PC-9 (cell line): ENCODE measurements around the gene SIRT2. TPM values are rescaled to one million over a fixed set of nuclear protein-coding genes. Genes with fewer than 3 reads are reported as not detected.

Experiments used
- BruUV-seq: library from RNA; stranded (reverse); fragments of 400-500 nt; replicated peaks from 2 replicates; lab custom pipeline; 2021; lab: Mats Ljungman, UMichigan
- CTCF ChIA-PET: fragments of 300-600 bp; sonication (Branson Sonifier 250); formaldehyde crosslinking; loops from one replicate; lab custom pipeline; 2022; ENCODE audit warnings: antibody characterized with exemption; lab: Charles Lee
- POLR2A ChIA-PET: fragments of 300-600 bp; sonication (Branson Sonifier 250); formaldehyde crosslinking; loops from one replicate; lab custom pipeline; 2022; ENCODE audit warnings: antibody characterized with exemption; ENCODE audit not compliant: unreplicated experiment; lab: Charles Lee
- DNase-seq, 2 experiments: peaks; one replicate each; pipeline versions ENCODE4 v3.0.0 to v3.0.0-alpha.2; 2015 to 2022; ENCODE audit warnings: mixed read lengths in 1 of 2
- H2AFZ ChIP-seq: fragments of 200-600 bp; sonication (generic); 2 replicates; pipeline ENCODE4 v1.8.1; 2017; ENCODE audit warnings: antibody characterized with exemption
- H3F3A ChIP-seq: fragments of 200-600 bp; sonication (generic); 2 replicates; pipeline ENCODE4 v1.8.1; 2017; ENCODE audit warnings: antibody characterized with exemption, mild to moderate bottlenecking, low read depth; ENCODE audit not compliant: insufficient read depth
- H3K27ac ChIP-seq: fragments of 200-600 bp; sonication (generic); 2 replicates; pipeline ENCODE4 v1.6.1; 2016; ENCODE audit warnings: mixed run types
- H3K27me3 ChIP-seq: fragments of 200-600 bp; sonication (generic); 2 replicates; pipeline ENCODE4 v1.6.1; 2016; ENCODE audit warnings: low read depth, mixed run types; ENCODE audit not compliant: insufficient read depth
- H3K36me3 ChIP-seq: fragments of 200-600 bp; sonication (generic); 2 replicates; pipeline ENCODE4 v1.6.1; 2016; ENCODE audit warnings: low read depth, mixed run types
- H3K4me1 ChIP-seq: fragments of 200-600 bp; sonication (generic); replicated peaks from 2 replicates; pipeline ENCODE4 v1.6.1; 2016; ENCODE audit warnings: mixed run types; ENCODE audit not compliant: insufficient read depth
- H3K4me2 ChIP-seq: fragments of 200-600 bp; sonication (generic); 2 replicates; pipeline ENCODE4 v1.6.1; 2017; ENCODE audit warnings: mixed run types
- H3K4me3 ChIP-seq: fragments of 200-600 bp; sonication (generic); 2 replicates; pipeline ENCODE4 v1.6.1; 2016; ENCODE audit warnings: mixed run types
- H3K79me2 ChIP-seq: fragments of 200-600 bp; sonication (generic); 2 replicates; pipeline ENCODE4 v1.6.1; 2017; ENCODE audit warnings: low read depth, mixed run types
- H3K9me2 ChIP-seq: fragments of 200-600 bp; sonication (generic); 2 replicates; pipeline ENCODE4 v1.8.1; 2017; ENCODE audit warnings: mild to moderate bottlenecking; ENCODE audit not compliant: insufficient read depth
- H3K9me3 ChIP-seq: fragments of 200-600 bp; sonication (generic); 2 replicates; pipeline ENCODE4 v1.8.1; 2016; ENCODE audit warnings: low read depth; ENCODE audit not compliant: insufficient read depth
- H4K20me1 ChIP-seq: fragments of 200-600 bp; sonication (generic); 2 replicates; pipeline ENCODE4 v1.8.1; 2017; ENCODE audit not compliant: insufficient read depth
- CTCF ChIP-seq: fragments of 200-600 bp; sonication (generic); conservative IDR thresholded peaks from 2 replicates; pipeline ENCODE4 v1.6.1; 2017; ENCODE audit warnings: mixed run types, antibody characterized with exemption, mild to moderate bottlenecking, moderate library complexity
- EZH2 ChIP-seq: fragments of 200-600 bp; sonication (generic); IDR thresholded peaks from 2 replicates; pipeline ENCODE4 v1.8.0; 2017; ENCODE audit warnings: antibody characterized with exemption, low read depth
- intact Hi-C: fragments of 100-400 bp; cut with micrococcal nuclease; formaldehyde crosslinking; loops from one replicate; pipeline ENCODE4 v1.10.0; 2022; ENCODE audit not compliant: unreplicated experiment
- total RNA-seq: library from RNA; stranded (reverse); gene quantifications from 2 replicates; pipeline ENCODE4 v1.2.3, GENCODE V29; 2021

Gene SIRT2
- total RNA-seq, 1 experiment from 2014 or later = 32.9 TPM

GRCh38 chr19:38930776-38931520 lies 31.5 kb upstream of the SIRT2 start, which contains the start of gene MRPS12:
Gene MRPS12, plus strand, starts transcription at chr19:38930944. Its CDS starts 351 bp downstream, at chr19:38931295.
- H3K27me3 ChIP-seq = no peaks in the 10 kb centered on the region
- peaks cover 19% of the 10 kb centered on the region for H3F3A ChIP-seq
- intact Hi-C loops = loop anchor here (1.0 to 5.0 kb wide), 10 partner anchors 31 to 528 kb away; partner anchors contain the start of genes ECH1, EIF3K, FAM98C and MAP4K1
- DNase-seq = peak; percentile 96 to 97
- BruUV-seq = TSS peak; percentile 79
- H4K20me1 ChIP-seq = no peaks in the 10 kb centered on the region; the same call in 1 of the 2 replicates
- peak within 1 kb of the TSS; percentile 65 for H3K27ac ChIP-seq
- CTCF ChIA-PET = interaction anchor here (0.5 to 3.3 kb wide), 12 partner anchors 21 to 556 kb away, joined by 3 to 13 read pairs (median 4); partner anchors contain the start of genes FAM98C and PSMD8
- H2AFZ ChIP-seq = peak within 1 kb of the TSS; percentile 81
- peak within 1 kb of the TSS; percentile 91 for H3K4me2 ChIP-seq
- peaks cover 7% of the 10 kb centered on the region; the same call in 1 of the 2 replicates for H3K9me3 ChIP-seq
- H3K79me2 ChIP-seq = peaks cover 57% of the 10 kb centered on the region
- H3K4me3 ChIP-seq = peak within 1 kb of the TSS; percentile 86
- H3K36me3 ChIP-seq = no peaks in the 10 kb centered on the region
- POLR2A ChIA-PET = interaction anchor here (0.6 to 1.4 kb wide), 9 partner anchors 17 to 481 kb away, joined by 3 to 13 read pairs (median 4); no protein-coding TSS in a partner anchor
- no peaks in the 10 kb centered on the region for H3K9me2 ChIP-seq
- TF ChIP-seq EZH2 = no peak
- TF ChIP-seq CTCF = no peak
- H3K4me1 ChIP-seq = peaks cover 17% of the 10 kb centered on the region; the same call in 1 of the 2 replicates

- CTCF ChIA-PET = interaction anchor here (0.5 to 3.3 kb wide), 15 partner anchors 22 to 689 kb away, joined by 3 to 13 read pairs (median 4); partner anchors contain the start of genes FAM98C and PSMD8
- H3K27me3 ChIP-seq = no peaks in the 10 kb centered on the region
- peak within 1 kb of the TSS; percentile 81 for H2AFZ ChIP-seq
- no peaks in the 10 kb centered on the region for H3K36me3 ChIP-seq
- peak; percentile 93 for TF ChIP-seq CTCF
- TF ChIP-seq EZH2 = no peak
- H3K4me1 ChIP-seq = peaks cover 17% of the 10 kb centered on the region; the same call in 1 of the 2 replicates
- peak; percentile 86 to 92 for DNase-seq
- BruUV-seq = TSS peak; percentile 53
- peak within 1 kb of the TSS; percentile 65 for H3K27ac ChIP-seq
- POLR2A ChIA-PET = interaction anchor here (0.6 to 1.4 kb wide), 7 partner anchors 44 to 481 kb away, joined by 3 to 13 read pairs (median 4); no protein-coding TSS in a partner anchor
- peak within 1 kb of the TSS; percentile 91 for H3K4me2 ChIP-seq
- peaks cover 11% of the 10 kb centered on the region for H3F3A ChIP-seq
- H3K9me2 ChIP-seq = no peaks in the 10 kb centered on the region
- H3K79me2 ChIP-seq = peaks cover 57% of the 10 kb centered on the region
- H3K9me3 ChIP-seq = peaks cover 7% of the 10 kb centered on the region; the same call in 1 of the 2 replicates
- H4K20me1 ChIP-seq = no peaks in the 10 kb centered on the region; the same call in 1 of the 2 replicates
- peak within 1 kb of the TSS; percentile 86 for H3K4me3 ChIP-seq
- intact Hi-C loops = loop anchor here (1.0 to 5.0 kb wide), 10 partner anchors 30 to 527 kb away; partner anchors contain the start of genes ECH1, EIF3K, FAM98C and MAP4K1
Observed at GRCh38 chr19:38929929-38930775, 30.7 kb upstream of the SIRT2 start, which contains the start of gene SARS2. Gene SARS2, minus strand, starts transcription at chr19:38930763. Its CDS starts 27 bp downstream, at chr19:38930736.
